Mucosa of rectum (tissue), 2 donors: Measurements from ENCODE around the gene TUBGCP2.

Experiments
- H3K27ac ChIP-seq, 2 donors: one replicate each; pipeline ENCODE4 v1.7.0; 2013; ENCODE audit warnings: inconsistent platforms in 2 of 2, low read depth in 2 of 2, low read length in 2 of 2
- H3K27me3 ChIP-seq, 2 donors: one replicate each; pipeline ENCODE4 v1.7.0; 2013; ENCODE audit warnings: low read length in 2 of 2; ENCODE audit not compliant: control insufficient read depth in 2 of 2, insufficient read depth in 2 of 2
- H3K36me3 ChIP-seq, 2 donors: one replicate each; pipeline ENCODE4 v1.7.0; 2013; ENCODE audit warnings: low read length in 2 of 2; ENCODE audit not compliant: control insufficient read depth in 2 of 2, insufficient read depth in 2 of 2
- H3K4me1 ChIP-seq, 2 donors: one replicate each; pipeline ENCODE4 v1.7.0; 2013; ENCODE audit warnings: low read length in 2 of 2, mild to moderate bottlenecking in 1 of 2; ENCODE audit not compliant: control insufficient read depth in 2 of 2, insufficient read depth in 2 of 2
- H3K4me3 ChIP-seq, 2 donors: one replicate each; pipeline ENCODE4 v1.7.0; 2013; ENCODE audit warnings: low read length in 2 of 2
- H3K9ac ChIP-seq, 2 donors: one replicate each; pipeline ENCODE4 v1.7.0; 2013; ENCODE audit warnings: low read length in 2 of 2, low read depth in 1 of 2, mild to moderate bottlenecking in 1 of 2
- H3K9me3 ChIP-seq, 2 donors: one replicate each; pipeline ENCODE4 v1.7.0; 2013; ENCODE audit warnings: low read length in 2 of 2; ENCODE audit not compliant: control insufficient read depth in 2 of 2
- donor health status: healthy.
- donor health status: Normal muscosa, but diverticular disease.

TUBGCP2 gene

GRCh38 chr10:133351408-133352318 is 43.0 kb upstream of the TUBGCP2 start:
- no peak overlapping the region for H3K9ac ChIP-seq
- H3K4me1 ChIP-seq: peaks cover 5 to 9% of the 10 kb centered on the region in 2 donors
- no peak overlapping the region for H3K27ac ChIP-seq
- H3K4me3 ChIP-seq: no peak overlapping the region
- no peaks in the 10 kb centered on the region for H3K9me3 ChIP-seq
- H3K36me3 ChIP-seq: no peaks in the 10 kb centered on the region
- H3K27me3 ChIP-seq: no peaks in the 10 kb centered on the region

GRCh38 chr10:133350950-133351329 is 42.3 kb upstream of the TUBGCP2 start:
- no peaks in the 10 kb centered on the region for H3K9me3 ChIP-seq
- peaks cover 0 to 5% of the 10 kb centered on the region in 2 donors for H3K4me1 ChIP-seq
- no peak overlapping the region for H3K27ac ChIP-seq
- H3K27me3 ChIP-seq: no peaks in the 10 kb centered on the region
- no peak overlapping the region for H3K9ac ChIP-seq
- no peaks in the 10 kb centered on the region for H3K36me3 ChIP-seq
- H3K4me3 ChIP-seq: no peak overlapping the region

- no peak overlapping the region for H3K4me3 ChIP-seq
- H3K9me3 ChIP-seq: no peaks in the 10 kb centered on the region
- no peaks in the 10 kb centered on the region for H3K27me3 ChIP-seq
- H3K4me1 ChIP-seq: peaks cover 0 to 5% of the 10 kb centered on the region in 2 donors
- H3K9ac ChIP-seq: no peak overlapping the region
- H3K36me3 ChIP-seq: no peaks in the 10 kb centered on the region
- H3K27ac ChIP-seq: no peak overlapping the region
These were observed 41.7 kb upstream of the TUBGCP2 start for GRCh38 chr10:133350283-133350949.

GRCh38 chr10:133349577-133350011 is 40.9 kb upstream of the TUBGCP2 start:
- Histone ChIP-seq H3K9ac (no peak overlapping the region), H3K27ac (no peak overlapping the region), H3K9me3 (no peaks in the 10 kb centered on the region), H3K4me3 (no peak overlapping the region), H3K4me1 (peaks cover 0 to 5% of the 10 kb centered on the region in 2 donors), H3K27me3 (no peaks in the 10 kb centered on the region), H3K36me3 (no peaks in the 10 kb centered on the region)

- Histone ChIP-seq H3K27ac (no peak overlapping the region), H3K4me3 (no peak overlapping the region), H3K9me3 (no peaks in the 10 kb centered on the region), H3K36me3 (no peaks in the 10 kb centered on the region), H3K9ac (no peak overlapping the region), H3K4me1 (peaks cover 0 to 5% of the 10 kb centered on the region in 2 donors), H3K27me3 (no peaks in the 10 kb centered on the region)
These were observed 40.5 kb upstream of the TUBGCP2 start for GRCh38 chr10:133349160-133349568.

GRCh38 chr10:133347710-133348517 is 39.2 kb upstream of the TUBGCP2 start:
- peaks cover 0 to 3% of the 10 kb centered on the region in 2 donors for H3K27me3 ChIP-seq
- H3K36me3 ChIP-seq: no peaks in the 10 kb centered on the region
- no peak overlapping the region for H3K9ac ChIP-seq
- H3K4me1 ChIP-seq: peaks cover 0 to 5% of the 10 kb centered on the region in 2 donors
- H3K9me3 ChIP-seq: no peaks in the 10 kb centered on the region
- peak overlapping the region in 1 of 2 donors; percentile 63 for H3K27ac ChIP-seq
- H3K4me3 ChIP-seq: peak overlapping the region in 1 of 2 donors; percentile 43

GRCh38 chr10:133346413-133346812 is 37.7 kb upstream of the TUBGCP2 start:
- H3K4me3 ChIP-seq: no peak overlapping the region
- no peak overlapping the region for H3K27ac ChIP-seq
- H3K36me3 ChIP-seq: no peaks in the 10 kb centered on the region
- peaks cover 0 to 3% of the 10 kb centered on the region in 2 donors for H3K27me3 ChIP-seq
- H3K9me3 ChIP-seq: no peaks in the 10 kb centered on the region
- H3K4me1 ChIP-seq: peaks cover 0 to 5% of the 10 kb centered on the region in 2 donors
- no peak overlapping the region for H3K9ac ChIP-seq

GRCh38 chr10:133344236-133344635 is 35.6 kb upstream of the TUBGCP2 start:
- no peaks in the 10 kb centered on the region for H3K36me3 ChIP-seq

GRCh38 chr10:133343558-133343957 is 34.9 kb upstream of the TUBGCP2 start:
- Histone ChIP-seq H3K9ac (no peak overlapping the region), H3K4me1 (peaks cover 0 to 5% of the 10 kb centered on the region in 2 donors), H3K27me3 (peaks cover 8 to 9% of the 10 kb centered on the region in 2 donors), H3K4me3 (no peak overlapping the region), H3K36me3 (no peaks in the 10 kb centered on the region), H3K9me3 (no peaks in the 10 kb centered on the region), H3K27ac (no peak overlapping the region)

More at GRCh38 chr10:133344236-133344635, 35.6 kb upstream of the TUBGCP2 start:
- H3K4me1 ChIP-seq: peaks cover 0 to 5% of the 10 kb centered on the region in 2 donors
- no peak overlapping the region for H3K4me3 ChIP-seq
- H3K27ac ChIP-seq: no peak overlapping the region
- no peaks in the 10 kb centered on the region for H3K9me3 ChIP-seq
- H3K9ac ChIP-seq: no peak overlapping the region
- H3K27me3 ChIP-seq: peaks cover 6 to 8% of the 10 kb centered on the region in 2 donors
